MM.1S (cell line): ENCODE data around the gene FARS2.

Source experiments
- EZH2 ChIP-seq: fragments of 300-600 bp; sonication (generic); optimal IDR thresholded peaks from 2 replicates; pipeline ENCODE3; 2017; ENCODE audit warnings: low read depth, mild to moderate bottlenecking, antibody characterized with exemption, low read length, mixed read lengths
- EZH2phosphoT487 ChIP-seq: fragments of 300-600 bp; sonication (generic); IDR thresholded peaks from 2 replicates; pipeline ENCODE4 v1.6.1; 2018; ENCODE audit warnings: antibody characterized with exemption, low read length
- TF ChIP-seq, protein P1 (sequence below): fragments of 300-600 bp; sonication (generic); IDR thresholded peaks from 2 replicates; pipeline ENCODE4 v1.5.1; 2016; ENCODE audit warnings: antibody characterized with exemption, low read length, mixed read lengths

DNA sequence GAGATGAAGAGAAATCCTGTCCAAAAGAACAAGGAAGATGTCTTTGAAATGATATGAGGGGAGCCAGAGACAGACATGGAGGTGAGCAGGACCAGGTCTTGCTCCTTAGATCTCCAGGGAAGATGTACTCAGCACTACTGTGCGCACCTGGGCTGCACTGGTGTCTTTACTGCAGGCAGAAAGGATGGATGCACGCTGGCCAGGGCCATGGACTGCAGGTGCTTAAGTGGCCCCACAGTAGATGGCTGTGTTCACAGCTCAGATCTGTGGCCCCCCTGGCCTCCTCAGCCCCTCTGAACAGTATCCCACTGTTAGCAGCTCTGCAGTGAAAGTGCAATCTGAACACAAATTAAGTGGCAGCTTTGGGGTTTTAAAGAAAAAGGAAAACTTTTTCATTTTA is 402.4 kb downstream of the FARS2 start:
- TF ChIP-seq, protein P1, sequence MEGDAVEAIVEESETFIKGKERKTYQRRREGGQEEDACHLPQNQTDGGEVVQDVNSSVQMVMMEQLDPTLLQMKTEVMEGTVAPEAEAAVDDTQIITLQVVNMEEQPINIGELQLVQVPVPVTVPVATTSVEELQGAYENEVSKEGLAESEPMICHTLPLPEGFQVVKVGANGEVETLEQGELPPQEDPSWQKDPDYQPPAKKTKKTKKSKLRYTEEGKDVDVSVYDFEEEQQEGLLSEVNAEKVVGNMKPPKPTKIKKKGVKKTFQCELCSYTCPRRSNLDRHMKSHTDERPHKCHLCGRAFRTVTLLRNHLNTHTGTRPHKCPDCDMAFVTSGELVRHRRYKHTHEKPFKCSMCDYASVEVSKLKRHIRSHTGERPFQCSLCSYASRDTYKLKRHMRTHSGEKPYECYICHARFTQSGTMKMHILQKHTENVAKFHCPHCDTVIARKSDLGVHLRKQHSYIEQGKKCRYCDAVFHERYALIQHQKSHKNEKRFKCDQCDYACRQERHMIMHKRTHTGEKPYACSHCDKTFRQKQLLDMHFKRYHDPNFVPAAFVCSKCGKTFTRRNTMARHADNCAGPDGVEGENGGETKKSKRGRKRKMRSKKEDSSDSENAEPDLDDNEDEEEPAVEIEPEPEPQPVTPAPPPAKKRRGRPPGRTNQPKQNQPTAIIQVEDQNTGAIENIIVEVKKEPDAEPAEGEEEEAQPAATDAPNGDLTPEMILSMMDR = no peak
- no peak for TF ChIP-seq EZH2
- no peak for TF ChIP-seq EZH2phosphoT487
